Measurements from ENCODE around the gene RNF144A. TPM values are rescaled to one million over a fixed set of nuclear protein-coding genes. Genes with fewer than 3 reads are reported as not detected.

The RNF144A gene
- total RNA-seq, 1 experiment from 2014 or later, result 13.0 TPM

- Histone ChIP-seq H3K36me3 (ENCODE audit: control insufficient read depth in 1 of 2, insufficient read depth in 2 of 2, low read length in 2 of 2) (no peaks in the 10 kb centered on the region), H3K9me3 (ENCODE audit: control insufficient read depth in 1 of 2, insufficient read depth in 1 of 2, low read depth in 1 of 2, low read length in 2 of 2) (no peaks in the 10 kb centered on the region), H3K27me3 (ENCODE audit: insufficient read depth, low read length) (no peaks in the 10 kb centered on the region), H3K4me2 (ENCODE audit: low read length) (no peak overlapping the region), H2AFZ (ENCODE audit: low read depth, low read length, poor library complexity, severe bottlenecking) (no peak overlapping the region), H3K9me2 (ENCODE audit: insufficient read depth) (no peaks in the 10 kb centered on the region), H4K20me1 (ENCODE audit: insufficient read depth) (no peaks in the 10 kb centered on the region), H3K9ac (ENCODE audit: low read length) (no peak overlapping the region), H3K79me2 (ENCODE audit: insufficient read depth, low read length) (no peaks in the 10 kb centered on the region), H3K4me3 (replicated peaks in 1 of 2; ENCODE audit: low read depth in 1 of 2, low read length in 2 of 2) (no peak overlapping the region), H3K27ac (ENCODE audit: low read depth, low read length) (no peak overlapping the region), H3K4me1 (ENCODE audit: control insufficient read depth in 1 of 2, insufficient read depth in 2 of 2, low read length in 2 of 2) (no peaks in the 10 kb centered on the region)
- ATAC-seq (no peak), DNase-seq (ENCODE audit: low read depth, low spot score) (no peak)
- TF ChIP-seq EZH2phosphoT487 (IDR thresholded peaks at IDR 0.05; ENCODE audit: borderline replicate concordance) (no peak), SRF (IDR thresholded peaks at IDR 0.05; ENCODE audit: low read depth) (no peak), CBX3 (IDR thresholded peaks at IDR 0.05; ENCODE audit: low read depth) (no peak), SP1 (IDR thresholded peaks at IDR 0.05; ENCODE audit: low read depth) (no peak), REST (IDR thresholded peaks at IDR 0.05; ENCODE audit: low read depth) (no peak), EGR1 (IDR thresholded peaks at IDR 0.05; ENCODE audit: low read depth) (no peak), YY1 (IDR thresholded peaks at IDR 0.05; ENCODE audit: extremely low read depth, insufficient replicate concordance, low read depth, low read length) (no peak), MAX (IDR thresholded peaks at IDR 0.05) (no peak), ZFX (IDR thresholded peaks at IDR 0.05) (no peak), ZBTB33 (IDR thresholded peaks at IDR 0.05; ENCODE audit: extremely low read depth, insufficient replicate concordance, low read length) (no peak), SIN3A (IDR thresholded peaks at IDR 0.05; ENCODE audit: low read depth) (no peak), EZH2 (IDR thresholded peaks at IDR 0.05) (no peak), RAD21 (IDR thresholded peaks at IDR 0.05; ENCODE audit: low read depth) (no peak), TCF7L2 (IDR thresholded peaks at IDR 0.05; ENCODE audit: borderline replicate concordance, extremely low read depth, insufficient read depth, insufficient read length) (no peak), POLR2A (IDR thresholded peaks at IDR 0.05; ENCODE audit: borderline replicate concordance, extremely low read depth, insufficient read depth, insufficient read length) (no peak), CEBPB (IDR thresholded peaks at IDR 0.05; ENCODE audit: low read depth) (no peak), FOSL1 (IDR thresholded peaks at IDR 0.05; ENCODE audit: low read depth) (no peak), JUND (IDR thresholded peaks at IDR 0.05) (no peak), ELF1 (IDR thresholded peaks at IDR 0.05; ENCODE audit: borderline replicate concordance, low read depth) (no peak)
- ChIA-PET RAD21 (ENCODE audit: low non-redundant PET in 1 of 2, low total read pairs in 2 of 2, uncharacterized antibody in 2 of 2, unreplicated experiment in 2 of 2) (no interaction called here), POLR2A (no interaction called here), CTCF (no interaction called here)
- intact Hi-C loops (cut with micrococcal nuclease), result no loop called here
- no TSS peak for BruUV-seq (replicated peaks)
Measured at GRCh38 chr2:7019191-7019590, 102.0 kb downstream of the RNF144A start.

All from HCT116 (cell line).